Chondrocyte (in vitro differentiated cells): ENCODE results near the gene MLLT1. TPM values are rescaled to one million over a fixed set of nuclear protein-coding genes. Genes with fewer than 3 reads are reported as not detected.

ENCODE experiments used
- DNase-seq: peaks from one replicate; pipeline ENCODE4 v3.0.0; 2021; ENCODE audit warnings: mixed read lengths, low spot score
- H3K27ac Mint-ChIP-seq: one replicate; pipeline ENCODE4 v1.8.0; 2021; ENCODE audit warnings: mild to moderate bottlenecking, moderate library complexity, mixed read lengths; ENCODE audit not compliant: unreplicated experiment
- H3K27me3 Mint-ChIP-seq: 2 replicates; pipeline ENCODE4 v1.8.0; 2021; ENCODE audit warnings: low read depth, mixed read lengths
- H3K36me3 Mint-ChIP-seq: 2 replicates; pipeline ENCODE4 v1.8.0; 2021; ENCODE audit warnings: low read depth, mixed read lengths
- H3K4me1 Mint-ChIP-seq: 2 replicates; pipeline ENCODE4 v1.8.0; 2021; ENCODE audit warnings: low read depth, mild to moderate bottlenecking, mixed read lengths
- H3K4me3 Mint-ChIP-seq: one replicate; pipeline ENCODE4 v1.8.0; 2021; ENCODE audit warnings: mild to moderate bottlenecking, moderate library complexity, mixed read lengths; ENCODE audit not compliant: unreplicated experiment
- H3K9me3 Mint-ChIP-seq: 2 replicates; pipeline ENCODE4 v1.8.0; 2021; ENCODE audit warnings: low read depth, mixed read lengths
- total RNA-seq: library from RNA; stranded (reverse); gene quantifications from 3 replicates; pipeline ENCODE4 v1.2.1, GENCODE V29; 2021
- TF ChIP-seq, protein P1 (sequence below): fragments of 200-600 bp; sonication (generic); IDR thresholded peaks from 2 replicates; pipeline ENCODE4 v1.5.0; 2021; ENCODE audit warnings: antibody characterized with exemption, mild to moderate bottlenecking, moderate library complexity

Gene MLLT1
- total RNA-seq, 1 donor from 2014 or later: 60.9 TPM

DNA sequence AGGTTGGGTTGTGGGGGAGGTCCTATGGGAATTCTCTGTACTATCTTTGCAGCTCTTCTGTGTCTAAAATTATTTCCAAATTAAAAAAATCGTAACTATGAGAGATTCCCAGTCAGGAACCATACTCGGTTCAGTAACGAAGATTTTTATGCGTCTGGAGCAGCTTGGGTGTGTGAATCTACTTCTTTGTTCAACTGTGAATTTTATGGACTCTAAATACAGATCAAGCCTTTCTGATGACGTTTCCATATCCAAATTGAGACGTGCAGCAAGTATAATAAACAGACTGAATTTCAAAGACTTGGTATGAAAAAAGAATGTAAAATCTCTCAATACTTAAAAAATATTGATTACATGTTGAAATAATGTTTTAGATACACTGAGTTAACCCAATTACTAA lies 30.9 kb downstream of the MLLT1 start:
- Mint-ChIP-seq H3K27ac (peak overlapping the region; percentile 22), H3K4me1 (peaks cover 59% of the 10 kb centered on the region), H3K4me3 (no peak overlapping the region), H3K27me3 (no peaks in the 10 kb centered on the region), H3K36me3 (peaks cover 8% of the 10 kb centered on the region), H3K9me3 (no peaks in the 10 kb centered on the region)
- TF ChIP-seq, protein P1, sequence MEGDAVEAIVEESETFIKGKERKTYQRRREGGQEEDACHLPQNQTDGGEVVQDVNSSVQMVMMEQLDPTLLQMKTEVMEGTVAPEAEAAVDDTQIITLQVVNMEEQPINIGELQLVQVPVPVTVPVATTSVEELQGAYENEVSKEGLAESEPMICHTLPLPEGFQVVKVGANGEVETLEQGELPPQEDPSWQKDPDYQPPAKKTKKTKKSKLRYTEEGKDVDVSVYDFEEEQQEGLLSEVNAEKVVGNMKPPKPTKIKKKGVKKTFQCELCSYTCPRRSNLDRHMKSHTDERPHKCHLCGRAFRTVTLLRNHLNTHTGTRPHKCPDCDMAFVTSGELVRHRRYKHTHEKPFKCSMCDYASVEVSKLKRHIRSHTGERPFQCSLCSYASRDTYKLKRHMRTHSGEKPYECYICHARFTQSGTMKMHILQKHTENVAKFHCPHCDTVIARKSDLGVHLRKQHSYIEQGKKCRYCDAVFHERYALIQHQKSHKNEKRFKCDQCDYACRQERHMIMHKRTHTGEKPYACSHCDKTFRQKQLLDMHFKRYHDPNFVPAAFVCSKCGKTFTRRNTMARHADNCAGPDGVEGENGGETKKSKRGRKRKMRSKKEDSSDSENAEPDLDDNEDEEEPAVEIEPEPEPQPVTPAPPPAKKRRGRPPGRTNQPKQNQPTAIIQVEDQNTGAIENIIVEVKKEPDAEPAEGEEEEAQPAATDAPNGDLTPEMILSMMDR: no peak
- DNase-seq: no peak

DNA sequence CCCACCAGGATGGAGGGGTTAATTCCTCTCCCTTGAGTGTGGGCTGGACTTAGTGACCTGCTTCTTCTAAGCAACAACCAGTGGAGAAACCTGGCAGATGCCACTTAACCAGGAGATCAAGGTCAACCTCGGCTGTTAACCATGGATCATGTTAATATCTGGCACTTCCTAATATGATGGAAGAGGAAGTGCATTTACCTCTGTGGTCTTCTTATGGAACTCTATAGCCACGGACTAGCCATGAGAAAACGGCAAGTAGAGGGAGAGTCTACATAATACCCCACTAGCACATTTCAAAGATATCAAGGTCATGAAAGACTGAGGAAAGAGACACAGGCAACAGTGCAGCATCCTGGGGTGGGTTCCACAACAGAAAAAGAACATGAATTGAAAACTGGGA lies 31.4 kb downstream of the MLLT1 start:
- H3K4me1 Mint-ChIP-seq: peaks cover 59% of the 10 kb centered on the region
- peaks cover 8% of the 10 kb centered on the region for H3K36me3 Mint-ChIP-seq
- H3K27me3 Mint-ChIP-seq: no peaks in the 10 kb centered on the region
- H3K9me3 Mint-ChIP-seq: no peaks in the 10 kb centered on the region
- H3K4me3 Mint-ChIP-seq: no peak overlapping the region
- TF ChIP-seq, protein P1: no peak
- no peak for DNase-seq
- no peak overlapping the region for H3K27ac Mint-ChIP-seq

DNA sequence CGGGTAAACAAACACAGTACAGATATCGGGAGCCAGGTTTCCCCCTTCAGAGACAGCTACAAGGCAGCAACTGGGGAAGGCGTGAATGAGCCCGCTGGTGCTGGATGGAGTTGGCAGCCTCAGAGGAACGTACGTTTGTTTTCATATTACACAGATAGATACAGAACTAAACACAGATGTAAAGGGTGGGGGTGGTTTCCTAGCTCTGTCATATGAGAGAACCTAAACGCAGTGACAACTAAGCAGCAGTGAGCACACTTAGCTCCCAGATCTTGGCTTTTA lies 32.8 kb downstream of the MLLT1 start:
- TF ChIP-seq, protein P1: no peak
- H3K27me3 Mint-ChIP-seq: no peaks in the 10 kb centered on the region
- no peak overlapping the region for H3K27ac Mint-ChIP-seq
- DNase-seq: no peak
- peaks cover 59% of the 10 kb centered on the region for H3K4me1 Mint-ChIP-seq
- H3K4me3 Mint-ChIP-seq: no peak overlapping the region
- peaks cover 8% of the 10 kb centered on the region for H3K36me3 Mint-ChIP-seq
- H3K9me3 Mint-ChIP-seq: no peaks in the 10 kb centered on the region

DNA sequence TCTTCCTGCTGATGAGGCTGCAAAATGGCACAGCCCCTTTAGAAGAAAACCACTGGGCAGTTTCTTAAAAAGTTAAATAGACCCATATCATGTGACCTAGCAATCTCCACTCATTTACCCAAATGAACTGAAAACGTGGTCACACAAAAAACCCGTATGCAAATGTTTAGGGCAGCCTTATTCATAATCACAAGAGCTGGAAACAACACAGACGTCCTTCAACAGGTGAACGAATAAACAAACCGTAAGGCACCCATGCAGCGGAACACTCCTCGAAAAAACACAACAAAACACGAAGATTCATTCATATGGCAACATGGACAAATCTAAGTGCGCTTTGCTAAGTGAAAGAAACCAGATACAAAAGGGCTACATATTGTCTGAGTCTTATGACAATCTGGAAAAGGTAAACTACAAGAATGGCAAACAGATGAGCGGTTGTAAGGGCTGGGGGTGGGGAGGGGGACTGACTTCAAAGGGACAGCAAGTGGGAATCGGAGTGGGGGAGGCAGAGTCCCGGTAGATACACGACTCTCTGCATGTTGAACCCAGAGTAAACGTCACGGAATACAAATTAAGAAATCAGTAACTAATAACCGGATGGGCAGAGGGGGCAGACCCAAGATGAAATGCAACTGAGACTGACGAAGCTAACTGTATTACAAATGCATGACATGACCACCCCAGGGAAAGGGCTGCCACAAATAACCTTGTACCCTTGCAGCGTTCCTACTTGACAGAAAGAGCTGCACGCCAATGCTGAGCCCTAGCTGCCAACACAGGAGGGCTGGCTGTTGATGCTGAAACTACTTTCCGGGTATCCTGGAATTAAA lies 33.4 kb downstream of the MLLT1 start:
- DNase-seq: no peak
- TF ChIP-seq, protein P1: no peak
- Mint-ChIP-seq H3K27ac (no peak overlapping the region), H3K9me3 (no peaks in the 10 kb centered on the region), H3K27me3 (no peaks in the 10 kb centered on the region), H3K4me1 (peaks cover 54% of the 10 kb centered on the region), H3K36me3 (peaks cover 8% of the 10 kb centered on the region), H3K4me3 (no peak overlapping the region)

DNA sequence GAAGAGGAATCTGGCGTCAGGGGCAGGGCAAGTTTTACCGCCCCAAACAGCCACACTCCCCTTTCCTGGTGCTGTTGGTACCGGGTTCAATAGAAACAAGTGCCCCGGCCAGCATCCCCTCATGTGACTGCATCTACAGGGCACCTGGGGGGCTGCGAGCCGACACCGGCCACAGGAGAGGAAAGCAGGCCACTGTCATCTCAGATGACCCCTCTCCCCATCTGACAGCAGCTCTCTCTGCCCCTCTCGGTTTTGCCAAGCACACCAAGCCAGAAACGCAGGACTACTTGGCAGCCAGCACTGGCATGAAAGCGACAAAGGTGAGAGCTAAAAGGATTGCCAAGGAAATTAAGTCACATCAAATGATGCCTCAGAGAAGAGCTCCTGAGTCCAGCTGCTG lies 37.1 kb downstream of the MLLT1 start:
- peaks cover 6% of the 10 kb centered on the region for H3K36me3 Mint-ChIP-seq
- no peaks in the 10 kb centered on the region for H3K9me3 Mint-ChIP-seq
- no peak overlapping the region for H3K27ac Mint-ChIP-seq
- DNase-seq: no peak
- no peak overlapping the region for H3K4me3 Mint-ChIP-seq
- TF ChIP-seq, protein P1: no peak
- H3K27me3 Mint-ChIP-seq: no peaks in the 10 kb centered on the region
- H3K4me1 Mint-ChIP-seq: peaks cover 46% of the 10 kb centered on the region
